ENCODE results near the gene USP25.

- TF ChIP-seq CTCF (IDR thresholded peaks at IDR 0.05; ENCODE audit: poor library complexity) (no peak), EZH2 (IDR thresholded peaks at IDR 0.05; ENCODE audit: borderline replicate concordance) (no peak), EZH2phosphoT487 (IDR thresholded peaks at IDR 0.05; ENCODE audit: low read depth, severe bottlenecking, unreplicated experiment) (no peak)
These were observed 12.9 kb downstream of the USP25 start for GRCh38 chr21:15742694-15743093.

Measured in hepatocyte (in vitro differentiated cells).